NCI-H82 (cell line): ENCODE measurements around the gene RASSF4.

Experiments used
- DNase-seq: peaks from one replicate; lab custom pipeline; 2025; lab: John Stamatoyannopoulos, UW

Gene RASSF4

GRCh38 chr10:44963772-44964633, 4.4 kb downstream of the RASSF4 start:
- peak; percentile 40 for DNase-seq

GRCh38 chr10:44965104-44965503, 5.5 kb downstream of the RASSF4 start:
- no peak for DNase-seq

GRCh38 chr10:44965651-44966097, 6.1 kb downstream of the RASSF4 start:
- no peak for DNase-seq

GRCh38 chr10:44966129-44966815, 6.7 kb downstream of the RASSF4 start:
- no peak for DNase-seq

GRCh38 chr10:44966816-44967509, 7.4 kb downstream of the RASSF4 start:
- DNase-seq, result no peak

- DNase-seq, result no peak
Measured at GRCh38 chr10:44967616-44968015, 8.0 kb downstream of the RASSF4 start.

- DNase-seq, result no peak
Measured at GRCh38 chr10:44968091-44968490, 8.5 kb downstream of the RASSF4 start.

- no peak for DNase-seq
Measured at GRCh38 chr10:44968500-44969400, 9.1 kb downstream of the RASSF4 start.

GRCh38 chr10:44969854-44970253, 10.3 kb downstream of the RASSF4 start:
- DNase-seq, result no peak

- DNase-seq, result no peak
Measured at GRCh38 chr10:44970812-44971395, 11.3 kb downstream of the RASSF4 start.

GRCh38 chr10:44971434-44971833, 11.8 kb downstream of the RASSF4 start:
- no peak for DNase-seq

- no peak for DNase-seq
Measured at GRCh38 chr10:44971935-44972757, 12.5 kb downstream of the RASSF4 start.

- no peak for DNase-seq
Measured at GRCh38 chr10:44972874-44973306, 13.3 kb downstream of the RASSF4 start.

GRCh38 chr10:44973323-44974081, 13.9 kb downstream of the RASSF4 start:
- DNase-seq, result peak; percentile 36

GRCh38 chr10:44974082-44974627, 14.6 kb downstream of the RASSF4 start:
- no peak for DNase-seq

- peak; percentile 53 for DNase-seq
Measured at GRCh38 chr10:44974628-44975430, 15.2 kb downstream of the RASSF4 start.

- DNase-seq, result peak; percentile 86
Measured at GRCh38 chr10:44975431-44976331, 16.1 kb downstream of the RASSF4 start.
